Liver (tissue), 9 donors: ENCODE data around the gene PRMT7. TPM values are rescaled to one million over a fixed set of nuclear protein-coding genes. Genes with fewer than 3 reads are reported as not detected.

Experiments
- DNase-seq: peaks from one replicate; pipeline ENCODE4 v3.0.0-alpha.2; 2017; ENCODE audit warnings: low spot score
- H3K27ac ChIP-seq, 2 donors: one replicate each; pipeline ENCODE4 v1.7.0; 2013; ENCODE audit warnings: inconsistent platforms in 2 of 2, low read length in 2 of 2, control low read depth in 1 of 2, low read depth in 1 of 2, mild to moderate bottlenecking in 1 of 2
- H3K27me3 ChIP-seq, 4 donors: one replicate each; pipeline versions ENCODE4 v1.6.1 to v1.7.0; 2013; ENCODE audit warnings: low read length in 3 of 4, inconsistent platforms in 1 of 4, mild to moderate bottlenecking in 1 of 4, moderate library complexity in 1 of 4; ENCODE audit not compliant: control insufficient read depth in 4 of 4, insufficient read depth in 4 of 4
- H3K36me3 ChIP-seq, 4 donors: one replicate each; pipeline versions ENCODE4 v1.6.1 to v1.7.0; 2013; ENCODE audit warnings: low read length in 3 of 4, mild to moderate bottlenecking in 3 of 4, low read depth in 1 of 4, moderate library complexity in 1 of 4; ENCODE audit not compliant: control insufficient read depth in 4 of 4, insufficient read depth in 3 of 4
- H3K4me1 ChIP-seq, 4 donors: one replicate each; pipeline versions ENCODE4 v1.6.1 to v1.7.0; 2013; ENCODE audit warnings: low read length in 3 of 4, mild to moderate bottlenecking in 3 of 4, moderate library complexity in 1 of 4; ENCODE audit not compliant: control insufficient read depth in 4 of 4, insufficient read depth in 4 of 4
- H3K4me3 ChIP-seq, 3 donors: one replicate each; pipeline versions ENCODE4 v1.6.1 to v1.7.0; 2013; ENCODE audit warnings: low read length in 3 of 3, control low read depth in 1 of 3, low read depth in 1 of 3, mild to moderate bottlenecking in 1 of 3
- H3K9ac ChIP-seq, 2 donors: one replicate each; pipeline ENCODE4 v1.7.0; 2013; ENCODE audit warnings: low read length in 2 of 2, mild to moderate bottlenecking in 2 of 2, moderate library complexity in 2 of 2, control low read depth in 1 of 2, low read depth in 1 of 2
- H3K9me3 ChIP-seq, 4 donors: one replicate each; pipeline versions ENCODE4 v1.6.1 to v1.7.0; 2013; ENCODE audit warnings: low read length in 3 of 4; ENCODE audit not compliant: control insufficient read depth in 4 of 4
- ATF3 ChIP-seq: IDR thresholded peaks from 2 replicates; pipeline ENCODE4 v1.6.1; 2016; ENCODE audit warnings: antibody characterized with exemption
- CTCF ChIP-seq: fragments of 150-350 bp; IDR thresholded peaks from 2 replicates; pipeline ENCODE4 v1.5.1; 2017; ENCODE audit warnings: improper control_type of control experiment, low read depth, low read length; ENCODE audit not compliant: missing input control
- FOXA1 ChIP-seq: IDR thresholded peaks from 2 replicates; pipeline ENCODE4 v1.6.1; 2016; ENCODE audit warnings: antibody characterized with exemption
- FOXA2 ChIP-seq: IDR thresholded peaks from 2 replicates; pipeline ENCODE4 v1.6.1; 2016; ENCODE audit warnings: antibody characterized with exemption
- GABPA ChIP-seq, 2 donors: IDR thresholded peaks in 1 of 2; conservative IDR thresholded peaks in 1 of 2; 2 replicates each; pipeline ENCODE4 v1.6.1; 2016; ENCODE audit warnings: antibody characterized with exemption in 2 of 2, mild to moderate bottlenecking in 1 of 2, moderate library complexity in 1 of 2
- HNF4A ChIP-seq, 2 donors: conservative IDR thresholded peaks; 2 replicates each; pipeline ENCODE4 v1.6.1; 2016; ENCODE audit warnings: antibody characterized with exemption in 2 of 2, mild to moderate bottlenecking in 2 of 2
- HNF4G ChIP-seq: IDR thresholded peaks from 2 replicates; pipeline ENCODE4 v1.6.1; 2016; ENCODE audit warnings: antibody characterized with exemption
- JUND ChIP-seq, 2 donors: IDR thresholded peaks; 2 replicates each; pipeline ENCODE4 v1.6.1; 2016; ENCODE audit warnings: antibody characterized with exemption in 2 of 2
- NR2F2 ChIP-seq: IDR thresholded peaks from 2 replicates; pipeline ENCODE4 v1.6.1; 2016; ENCODE audit warnings: antibody characterized with exemption
- RAD21 ChIP-seq, 2 donors: IDR thresholded peaks; 2 replicates each; pipeline ENCODE4 v1.6.1; 2016; ENCODE audit warnings: antibody characterized with exemption in 2 of 2, mild to moderate bottlenecking in 2 of 2
- REST ChIP-seq: IDR thresholded peaks from 2 replicates; pipeline ENCODE4 v1.6.1; 2016; ENCODE audit warnings: antibody characterized with exemption, mild to moderate bottlenecking
- RXRA ChIP-seq, 2 donors: IDR thresholded peaks; 2 replicates each; pipeline ENCODE4 v1.6.1; 2017 to 2018; ENCODE audit warnings: antibody characterized with exemption in 2 of 2, mild to moderate bottlenecking in 1 of 2
- SP1 ChIP-seq: IDR thresholded peaks from 2 replicates; pipeline ENCODE4 v1.6.1; 2018; ENCODE audit warnings: antibody characterized with exemption, mild to moderate bottlenecking
- TAF1 ChIP-seq: conservative IDR thresholded peaks from 2 replicates; pipeline ENCODE4 v1.6.1; 2016; ENCODE audit warnings: antibody characterized with exemption, mild to moderate bottlenecking
- ZBTB33 ChIP-seq: IDR thresholded peaks from 2 replicates; pipeline ENCODE4 v1.6.1; 2016; ENCODE audit warnings: antibody characterized with exemption
- WGBS: extraction: QIAGEN DNeasy Blood & Tissue Kit; methylation state at CpG from one replicate; pipeline ENCODE4 v1.1.7; 2013; 5-methylcytosine and 5-hydroxymethylcytosine counted together
- polyA plus RNA-seq, 2 donors: library from polyadenylated mRNA; stranded (reverse) in 1 of 2; unstranded in 1 of 2; fragments of 200-250 nt in 1 of 2; fragments of >200 nt in 1 of 2; fragmentation: Nextera tagmentation in 1 of 2; extraction: Ambion mirVana in 1 of 2; gene quantifications; one replicate each; pipeline versions ENCODE4 v1.2.1 to v1.2.3, GENCODE V29; 2013 to 2015
- total RNA-seq, 2 donors: library from RNA; depleted of rRNA; stranded (reverse); fragments of >200 nt; gene quantifications; one replicate each; pipeline ENCODE4 v1.2.3, GENCODE V29; 2014
- donor health status: healthy.
- donor health status: healthy.
- donor health status: healthy.
- donor health status: healthy.
- donor health status: healthy.

The PRMT7 gene
- total and polyA plus RNA-seq, 4 donors = 10.7 to 31.5 (median 17.5) TPM

- Histone ChIP-seq H3K36me3 (peaks cover 10 to 30% (median 21%) of the 10 kb centered on the region in 4 donors), H3K9ac (no peak overlapping the region), H3K4me1 (peaks cover 0 to 22% (median 19%) of the 10 kb centered on the region in 4 donors), H3K9me3 (no peaks in the 10 kb centered on the region), H3K4me3 (no peak overlapping the region), H3K27me3 (no peaks in the 10 kb centered on the region), H3K27ac (no peak overlapping the region)
- 82% methylated on average over 5 of the region's 5 CpGs for WGBS
- DNase-seq = no peak
- TF ChIP-seq JUND (IDR thresholded peaks at IDR 0.05) = no peak
- TF ChIP-seq RAD21 (IDR thresholded peaks at IDR 0.05) = no peak
- no peak for TF ChIP-seq TAF1
- TF ChIP-seq RXRA (IDR thresholded peaks at IDR 0.05) = no peak
- TF ChIP-seq FOXA2 = no peak
- no peak for TF ChIP-seq ATF3
- no peak for TF ChIP-seq NR2F2
- no peak for TF ChIP-seq HNF4A (conservative IDR thresholded peaks at IDR 0.05)
- TF ChIP-seq CTCF = no peak
- no peak for TF ChIP-seq HNF4G
Measured at GRCh38 chr16:68335175-68335574, 24.4 kb downstream of the PRMT7 start.

- WGBS = 96% methylated on average over 16 of the region's 16 CpGs
- Histone ChIP-seq H3K4me3 (no peak overlapping the region), H3K9ac (no peak overlapping the region), H3K27me3 (no peaks in the 10 kb centered on the region), H3K27ac (no peak overlapping the region), H3K36me3 (peaks cover 10 to 47% (median 32%) of the 10 kb centered on the region in 4 donors), H3K4me1 (peaks cover 0 to 1% (median under 1%) of the 10 kb centered on the region in 4 donors), H3K9me3 (no peaks in the 10 kb centered on the region)
- TF ChIP-seq SP1 (no peak), TAF1 (no peak), GABPA (IDR thresholded peaks at IDR 0.05 in 1 of 2, conservative IDR thresholded peaks at IDR 0.05 in 1 of 2) (no peak), NR2F2 (no peak), ZBTB33 (no peak), FOXA1 (no peak), HNF4A (conservative IDR thresholded peaks at IDR 0.05) (no peak), RAD21 (IDR thresholded peaks at IDR 0.05) (no peak), HNF4G (no peak), CTCF (no peak), JUND (IDR thresholded peaks at IDR 0.05) (no peak), REST (no peak), ATF3 (no peak)
- no peak for DNase-seq
Measured at GRCh38 chr16:68338326-68339119, 27.7 kb downstream of the PRMT7 start.
